K562 (cell line): Measurements from ENCODE around the gene DLGAP5. TPM values are rescaled to one million over a fixed set of nuclear protein-coding genes. Genes with fewer than 3 reads are reported as not detected.

Experiments
- ATAC-seq: fragments of 200-7000 bp; cut with Tn5 transposase; 3 replicates; pipeline ENCODE4 v1.9.1; 2020; ENCODE audit warnings: moderate library complexity
- BruUV-seq: library from RNA; stranded (reverse); fragments of 400-500 nt; replicated peaks from 2 replicates; lab custom pipeline; 2021; lab: Mats Ljungman, UMichigan
- CTCF ChIA-PET: fragments of 300-600 bp; formaldehyde crosslinking; extraction: SDS; loops from one replicate; lab custom pipeline; 2021; ENCODE audit warnings: low intra/inter-chr PET ratio; lab: Yijun Ruan, JAX
- POLR2A ChIA-PET: fragments of 300-600, 350-650 bp; sonication (Branson Sonifier 250); formaldehyde crosslinking; extraction: SDS; loops from one replicate; lab custom pipeline; 2021; ENCODE audit warnings: antibody characterized with exemption, inconsistent platforms; lab: Yijun Ruan, JAX
- DNase-seq, 4 experiments: peaks; one replicate each; pipeline versions ENCODE4 v3.0.0 to v3.0.0-alpha.2; 2011 to 2018; ENCODE audit warnings: low spot score in 3 of 4, mixed read lengths in 3 of 4; ENCODE audit errors: extremely low read depth in 1 of 4
- FAIRE-seq: peaks from 2 replicates; lab custom pipeline; 2011; peaks lifted over from hg19 to GRCh38; lab: Jason Lieb, UNC
- H2AFZ ChIP-seq: 2 replicates; pipeline ENCODE4 v1.6.0; 2011; ENCODE audit warnings: low read depth, low read length, control low read depth, inconsistent platforms
- H3K27ac ChIP-seq: fragments of 200-600 bp; 3 replicates; pipeline ENCODE4 v1.8.0; 2011; ENCODE audit warnings: low read depth, mild to moderate bottlenecking, control low read depth, inconsistent platforms, low read length, moderate library complexity, mixed read lengths; ENCODE audit errors: extremely low read depth
- H3K27me3 ChIP-seq, 2 experiments: fragments of 300-600 bp in 1 of 2; 2 replicates in 1 of 2; 3 replicates in 1 of 2; pipeline versions ENCODE4 v1.6.0 to v1.8.0; 2011; ENCODE audit warnings: inconsistent platforms in 2 of 2, low read length in 2 of 2, mild to moderate bottlenecking in 1 of 2, mixed read lengths in 1 of 2, moderate library complexity in 1 of 2; ENCODE audit not compliant: control insufficient read depth in 2 of 2, insufficient read depth in 2 of 2
- H3K36me3 ChIP-seq: fragments of 300-600 bp; 3 replicates; pipeline ENCODE4 v1.8.0; 2011; ENCODE audit warnings: mild to moderate bottlenecking, low read length, inconsistent platforms; ENCODE audit not compliant: control insufficient read depth, insufficient read depth
- H3K4me1 ChIP-seq, 2 experiments: fragments of 200-600 bp in 1 of 2; replicated peaks in 1 of 2; 2 replicates in 1 of 2; 3 replicates in 1 of 2; pipeline versions ENCODE4 v1.5.1 to v1.8.0; 2011; ENCODE audit warnings: inconsistent platforms in 2 of 2, low read length in 2 of 2, mild to moderate bottlenecking in 1 of 2, mixed read lengths in 1 of 2, moderate library complexity in 1 of 2; ENCODE audit not compliant: control insufficient read depth in 2 of 2, insufficient read depth in 2 of 2
- H3K4me2 ChIP-seq: 2 replicates; pipeline ENCODE4 v1.6.1; 2011; ENCODE audit warnings: low read length, control low read depth, inconsistent platforms, mixed read lengths; ENCODE audit not compliant: insufficient read depth
- H3K4me3 ChIP-seq: fragments of 200-600 bp; sonication (generic), shearing (Covaris generic); 2 replicates; pipeline ENCODE4 v1.5.1; 2016; ENCODE audit warnings: control low read depth, inconsistent platforms
- H3K79me2 ChIP-seq: fragments of 200-600 bp; 3 replicates; pipeline ENCODE4 v1.8.0; 2011; ENCODE audit warnings: low read length, inconsistent platforms; ENCODE audit not compliant: control insufficient read depth, insufficient read depth
- H3K9ac ChIP-seq, 2 experiments: 2 replicates each; pipeline versions ENCODE4 v1.6.0 to v1.6.1; 2011; ENCODE audit warnings: low read depth in 2 of 2, low read length in 2 of 2, control low read depth in 1 of 2, inconsistent platforms in 1 of 2, mild to moderate bottlenecking in 1 of 2, mixed read lengths in 1 of 2; ENCODE audit not compliant: insufficient read depth in 1 of 2
- H3K9me1 ChIP-seq: one replicate; pipeline ENCODE4 v1.6.0; 2011; ENCODE audit warnings: inconsistent platforms, mild to moderate bottlenecking, low read length, moderate library complexity; ENCODE audit not compliant: control insufficient read depth, insufficient read depth
- H3K9me3 ChIP-seq: replicated peaks from 2 replicates; pipeline ENCODE4 v1.5.1; 2011; ENCODE audit warnings: low read depth, low read length, inconsistent platforms; ENCODE audit not compliant: control insufficient read depth, insufficient read depth
- H4K20me1 ChIP-seq: replicated peaks from 2 replicates; pipeline ENCODE4 v1.6.1; 2011; ENCODE audit warnings: low read length, inconsistent platforms, mixed read lengths; ENCODE audit not compliant: control insufficient read depth, insufficient read depth
- ARID2 ChIP-seq: fragments of 450-650 bp; IDR thresholded peaks from 2 replicates; pipeline ENCODE4 v1.6.1; 2017; ENCODE audit warnings: antibody characterized with exemption, mild to moderate bottlenecking
- CBFA2T2 ChIP-seq: fragments of 450-650 bp; conservative IDR thresholded peaks from 2 replicates; pipeline ENCODE4 v1.6.1; 2017; ENCODE audit warnings: mild to moderate bottlenecking
- CEBPG ChIP-seq, 3 experiments: fragments of 200-800 bp in 1 of 3; sonication (Bioruptor generic) in 1 of 3; sonication (generic) in 1 of 3; formaldehyde crosslinking in 1 of 3; IDR thresholded peaks in 2 of 3; conservative IDR thresholded peaks in 1 of 3; 2 replicates each; pipeline versions ENCODE4 v1.6.1 to v1.8.0; 2016 to 2022; ENCODE audit warnings: missing compliant biosample characterization in 2 of 3, missing genetic modification characterization in 2 of 3, mild to moderate bottlenecking in 1 of 3, missing genetic modification reagents in 1 of 3
- COPS2 ChIP-seq: fragments of 450-650 bp; conservative IDR thresholded peaks from 2 replicates; pipeline ENCODE4 v1.6.1; 2016; ENCODE audit warnings: mild to moderate bottlenecking, moderate library complexity
- DPF2 ChIP-seq: fragments of 450-650 bp; IDR thresholded peaks from 2 replicates; pipeline ENCODE4 v1.6.1; 2016
- MEF2D ChIP-seq: conservative IDR thresholded peaks from 2 replicates; pipeline ENCODE4 v1.6.1; 2016; ENCODE audit warnings: low read depth, missing genetic modification characterization, missing compliant biosample characterization
- NR4A1 ChIP-seq, 2 experiments: fragments of 250-450 bp in 1 of 2; fragments of 450-650 bp in 1 of 2; sonication (Bioruptor Pico) in 1 of 2; IDR thresholded peaks; 2 replicates each; pipeline versions ENCODE4 v1.4.0 to v1.6.1; 2016 to 2020; ENCODE audit warnings: mild to moderate bottlenecking in 2 of 2, missing compliant biosample characterization in 1 of 2, missing genetic modification characterization in 1 of 2, moderate library complexity in 1 of 2
- RCOR1 ChIP-seq, 2 experiments: IDR thresholded peaks; 2 replicates each; pipeline ENCODE4 v1.6.1; 2012; ENCODE audit warnings: low read depth in 2 of 2, low read length in 2 of 2, borderline replicate concordance in 1 of 2, improper control_type of control experiment in 1 of 2
- TRIM24 ChIP-seq, 2 experiments: fragments of 450-650 bp; IDR thresholded peaks; 2 replicates each; pipeline ENCODE4 v1.6.1; 2016
- ZNF75A ChIP-seq: fragments of 450-650 bp; formaldehyde crosslinking; IDR thresholded peaks from 2 replicates; pipeline ENCODE4 v1.4.0; 2020; ENCODE audit warnings: mild to moderate bottlenecking
- WGBS: fragments of 100-300 bp; shearing (Covaris generic); methylation state at CpG from one replicate; pipeline ENCODE4 v1.1.6; 2016; ENCODE audit warnings: low coverage, mixed read lengths; ENCODE audit not compliant: insufficient coverage; ENCODE audit errors: missing lambda C conversion rate; 5-methylcytosine and 5-hydroxymethylcytosine counted together
- in situ Hi-C: fragments of 300-500 bp; cut with MboI; formaldehyde crosslinking; loops from 4 replicates; pipeline ENCODE4 v1.15.0; 2018; ENCODE audit warnings: inconsistent platforms, mixed read lengths
- intact Hi-C: fragments of 100-400 bp; cut with micrococcal nuclease; formaldehyde crosslinking; loops from 2 replicates; pipeline ENCODE4 v1.14.2; 2022
- polyA plus RNA-seq, 8 experiments: library from polyadenylated mRNA; depleted of rRNA in 4 of 8; stranded (reverse) in 5 of 8; unstranded in 3 of 8; fragments of >200 nt; fragmentation: Nextera tagmentation in 2 of 8; fragmentation: Illumina TruSeq in 1 of 8; extraction: Ambion mirVana in 2 of 8; extraction: Trizol in 1 of 8; gene quantifications; 2 replicates each; pipeline versions ENCODE4 v1.2.1 to v1.2.3, GENCODE V29; 2011 to 2014; ENCODE audit warnings: inconsistent platforms in 1 of 8, missing spikeins in 1 of 8
- total RNA-seq, 7 experiments: library from RNA; depleted of rRNA in 6 of 7; stranded (reverse); fragments of >200 nt in 6 of 7; fragmentation: Illumina TruSeq in 2 of 7; extraction: Trizol in 2 of 7; gene quantifications; 2 replicates each; pipeline versions ENCODE4 v1.2.1 to v1.2.3, GENCODE V29; 2011 to 2021; ENCODE audit warnings: low replicate concordance in 1 of 7
- TF ChIP-seq, protein P1 (sequence below): fragments of 450-650 bp; formaldehyde crosslinking; IDR thresholded peaks from 2 replicates; pipeline ENCODE4 v1.4.0; 2020; ENCODE audit warnings: mild to moderate bottlenecking, mixed read lengths
- TF ChIP-seq, protein P2 (sequence below): sonication (generic); formaldehyde crosslinking; IDR thresholded peaks from 2 replicates; pipeline ENCODE4 v1.8.0; 2022; ENCODE audit warnings: mild to moderate bottlenecking, low read depth, missing genetic modification reagents
- TF ChIP-seq, protein P3 (sequence below): sonication (generic); formaldehyde crosslinking; IDR thresholded peaks from 2 replicates; pipeline ENCODE4 v1.8.1; 2023; ENCODE audit warnings: mild to moderate bottlenecking, missing genetic modification reagents, moderate library complexity
- TF ChIP-seq, protein P4 (sequence below): sonication (generic); formaldehyde crosslinking; IDR thresholded peaks from 2 replicates; pipeline ENCODE4 v1.8.0; 2022; ENCODE audit warnings: mild to moderate bottlenecking, missing genetic modification reagents, borderline replicate concordance

DLGAP5 gene
- total and polyA plus RNA-seq, 9 of the 15 experiments (the other 6 are each of a cell fraction or from before 2014, with no cell fraction given): 39.1 to 80.0 (median 59.9) TPM

DNA sequence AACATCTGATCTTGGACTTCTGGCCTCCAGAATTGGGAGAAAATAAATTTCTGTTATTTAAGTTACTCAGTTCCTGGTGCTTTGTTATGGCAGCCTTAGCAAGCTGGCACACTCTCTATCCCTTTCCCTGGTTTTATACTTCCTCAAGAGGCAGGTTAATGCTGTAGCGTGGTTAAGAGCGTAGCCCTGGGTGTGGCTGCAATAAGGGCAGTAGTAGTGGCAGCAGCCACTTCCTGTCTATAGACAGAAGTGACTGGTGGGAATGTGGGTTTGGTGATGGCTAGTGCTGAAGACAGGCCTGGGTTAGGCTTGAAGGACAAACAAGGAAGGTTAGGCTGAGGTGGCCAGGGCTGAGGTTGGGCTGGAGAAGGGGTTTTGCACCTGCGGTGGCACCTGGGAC lies 66.0 kb downstream of the DLGAP5 start:
- no peak for ATAC-seq
- no TSS peak for BruUV-seq
- FAIRE-seq: no peak

More for the DNA sequence above, 66.0 kb downstream of the DLGAP5 start:
- no peaks in the 10 kb centered on the region for H3K9me3 ChIP-seq
- H3K4me3 ChIP-seq: no peak overlapping the region
- 56% methylated on average over 3 of the region's 3 CpGs for WGBS
- peaks cover 10 to 23% of the 10 kb centered on the region in 2 experiments; a peak in 4 of 5 replicates for H3K4me1 ChIP-seq
- intact Hi-C loops (no loop called here), in situ Hi-C loops (no loop called here)
- no peaks in the 10 kb centered on the region for H3K36me3 ChIP-seq
- no peak overlapping the region for H3K4me2 ChIP-seq
- no peaks in the 10 kb centered on the region for H4K20me1 ChIP-seq
- no peak overlapping the region for H2AFZ ChIP-seq
- ChIA-PET POLR2A (interaction anchor here (2.0 kb wide), 1 partner anchor 22 kb away, joined by 7 read pairs; no protein-coding TSS in a partner anchor), CTCF (no interaction called here)
- H3K9me1 ChIP-seq: no peaks in the 10 kb centered on the region
- peak overlapping the region in 1 of 2 experiments; percentile 5; a peak in 1 of 4 replicates for H3K9ac ChIP-seq
- no peak for DNase-seq
- H3K27me3 ChIP-seq: no peaks in the 10 kb centered on the region
- TF ChIP-seq NR4A1 (CRISPR knock-in tag; IDR thresholded peaks at IDR 0.05) (no peak), NR4A1 (tag; IDR thresholded peaks at IDR 0.05) (no peak), COPS2 (no peak), ARID2 (no peak), CBFA2T2 (no peak), RCOR1 (IDR thresholded peaks at IDR 0.05; ENCODE audit: borderline replicate concordance in 1 of 2, low read depth in 2 of 2, low read length in 2 of 2) (no peak), CEBPG (CRISPR knock-in tag; IDR thresholded peaks at IDR 0.05) (no peak), CEBPG (tag; conservative IDR thresholded peaks at IDR 0.05 in 1 of 2, IDR thresholded peaks at IDR 0.05 in 1 of 2) (no peak), TRIM24 (IDR thresholded peaks at IDR 0.05) (no peak), MEF2D (tag) (no peak), DPF2 (no peak), ZNF75A (CRISPR knock-in tag) (no peak)
- TF ChIP-seq, protein P1, sequence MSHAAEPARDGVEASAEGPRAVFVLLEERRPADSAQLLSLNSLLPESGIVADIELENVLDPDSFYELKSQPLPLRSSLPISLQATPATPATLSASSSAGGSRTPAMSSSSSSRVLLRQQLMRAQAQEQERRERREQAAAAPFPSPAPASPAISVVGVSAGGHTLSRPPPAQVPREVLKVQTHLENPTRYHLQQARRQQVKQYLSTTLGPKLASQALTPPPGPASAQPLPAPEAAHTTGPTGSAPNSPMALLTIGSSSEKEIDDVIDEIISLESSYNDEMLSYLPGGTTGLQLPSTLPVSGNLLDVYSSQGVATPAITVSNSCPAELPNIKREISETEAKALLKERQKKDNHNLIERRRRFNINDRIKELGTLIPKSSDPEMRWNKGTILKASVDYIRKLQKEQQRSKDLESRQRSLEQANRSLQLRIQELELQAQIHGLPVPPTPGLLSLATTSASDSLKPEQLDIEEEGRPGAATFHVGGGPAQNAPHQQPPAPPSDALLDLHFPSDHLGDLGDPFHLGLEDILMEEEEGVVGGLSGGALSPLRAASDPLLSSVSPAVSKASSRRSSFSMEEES (CRISPR knock-in tag): no peak
- TF ChIP-seq, protein P2, sequence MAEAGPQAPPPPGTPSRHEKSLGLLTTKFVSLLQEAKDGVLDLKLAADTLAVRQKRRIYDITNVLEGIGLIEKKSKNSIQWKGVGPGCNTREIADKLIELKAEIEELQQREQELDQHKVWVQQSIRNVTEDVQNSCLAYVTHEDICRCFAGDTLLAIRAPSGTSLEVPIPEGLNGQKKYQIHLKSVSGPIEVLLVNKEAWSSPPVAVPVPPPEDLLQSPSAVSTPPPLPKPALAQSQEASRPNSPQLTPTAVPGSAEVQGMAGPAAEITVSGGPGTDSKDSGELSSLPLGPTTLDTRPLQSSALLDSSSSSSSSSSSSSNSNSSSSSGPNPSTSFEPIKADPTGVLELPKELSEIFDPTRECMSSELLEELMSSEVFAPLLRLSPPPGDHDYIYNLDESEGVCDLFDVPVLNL (CRISPR knock-in tag): no peak
- TF ChIP-seq, protein P3, sequence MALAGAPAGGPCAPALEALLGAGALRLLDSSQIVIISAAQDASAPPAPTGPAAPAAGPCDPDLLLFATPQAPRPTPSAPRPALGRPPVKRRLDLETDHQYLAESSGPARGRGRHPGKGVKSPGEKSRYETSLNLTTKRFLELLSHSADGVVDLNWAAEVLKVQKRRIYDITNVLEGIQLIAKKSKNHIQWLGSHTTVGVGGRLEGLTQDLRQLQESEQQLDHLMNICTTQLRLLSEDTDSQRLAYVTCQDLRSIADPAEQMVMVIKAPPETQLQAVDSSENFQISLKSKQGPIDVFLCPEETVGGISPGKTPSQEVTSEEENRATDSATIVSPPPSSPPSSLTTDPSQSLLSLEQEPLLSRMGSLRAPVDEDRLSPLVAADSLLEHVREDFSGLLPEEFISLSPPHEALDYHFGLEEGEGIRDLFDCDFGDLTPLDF (CRISPR knock-in tag): no peak
- TF ChIP-seq, protein P4, sequence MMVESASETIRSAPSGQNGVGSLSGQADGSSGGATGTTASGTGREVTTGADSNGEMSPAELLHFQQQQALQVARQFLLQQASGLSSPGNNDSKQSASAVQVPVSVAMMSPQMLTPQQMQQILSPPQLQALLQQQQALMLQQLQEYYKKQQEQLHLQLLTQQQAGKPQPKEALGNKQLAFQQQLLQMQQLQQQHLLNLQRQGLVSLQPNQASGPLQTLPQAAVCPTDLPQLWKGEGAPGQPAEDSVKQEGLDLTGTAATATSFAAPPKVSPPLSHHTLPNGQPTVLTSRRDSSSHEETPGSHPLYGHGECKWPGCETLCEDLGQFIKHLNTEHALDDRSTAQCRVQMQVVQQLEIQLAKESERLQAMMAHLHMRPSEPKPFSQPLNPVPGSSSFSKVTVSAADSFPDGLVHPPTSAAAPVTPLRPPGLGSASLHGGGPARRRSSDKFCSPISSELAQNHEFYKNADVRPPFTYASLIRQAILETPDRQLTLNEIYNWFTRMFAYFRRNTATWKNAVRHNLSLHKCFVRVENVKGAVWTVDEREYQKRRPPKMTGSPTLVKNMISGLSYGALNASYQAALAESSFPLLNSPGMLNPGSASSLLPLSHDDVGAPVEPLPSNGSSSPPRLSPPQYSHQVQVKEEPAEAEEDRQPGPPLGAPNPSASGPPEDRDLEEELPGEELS: no peak
- H3K27ac ChIP-seq: no peak overlapping the region
- H3K79me2 ChIP-seq: no peaks in the 10 kb centered on the region
